Effector memory CD4-positive, alpha-beta T cell (primary cell): Measurements from ENCODE around the gene RPS6KL1.

Experiments
- DNase-seq, 3 donors: peaks; one replicate each; pipeline ENCODE4 v3.0.0-alpha.2; 2020
- H3K27ac ChIP-seq: 2 replicates; pipeline ENCODE4 v1.7.0; 2013; ENCODE audit warnings: mild to moderate bottlenecking, low read length, moderate library complexity; ENCODE audit not compliant: insufficient read depth, poor library complexity, severe bottlenecking
- H3K27me3 ChIP-seq: replicated peaks from 2 replicates; pipeline ENCODE4 v1.7.0; 2013; ENCODE audit warnings: mild to moderate bottlenecking, low read length; ENCODE audit not compliant: insufficient read depth, control insufficient read depth, poor library complexity, severe bottlenecking
- H3K36me3 ChIP-seq: 2 replicates; pipeline ENCODE4 v1.7.0; 2013; ENCODE audit warnings: mild to moderate bottlenecking, low read length, moderate library complexity; ENCODE audit not compliant: control insufficient read depth, insufficient read depth
- H3K4me1 ChIP-seq: 2 replicates; pipeline ENCODE4 v1.7.0; 2013; ENCODE audit warnings: low read length, mild to moderate bottlenecking; ENCODE audit not compliant: control insufficient read depth, insufficient read depth, poor library complexity, severe bottlenecking
- H3K4me3 ChIP-seq: 2 replicates; pipeline ENCODE4 v1.7.0; 2013; ENCODE audit warnings: low read length, low read depth, mild to moderate bottlenecking; ENCODE audit not compliant: insufficient read depth, poor library complexity, severe bottlenecking
- H3K9me3 ChIP-seq: 2 replicates; pipeline ENCODE4 v1.7.0; 2013; ENCODE audit warnings: mild to moderate bottlenecking, low read length, moderate library complexity; ENCODE audit not compliant: control insufficient read depth

RPS6KL1 gene

GRCh38 chr14:74921987-74922751 lies 891 bp downstream of the RPS6KL1 start:
- no peaks in the 10 kb centered on the region for H3K9me3 ChIP-seq
- no peak overlapping the region for H3K27ac ChIP-seq
- peak overlapping the region; percentile 56 for H3K4me3 ChIP-seq

GRCh38 chr14:74921053-74921620 lies 1.9 kb downstream of the RPS6KL1 start:
- Histone ChIP-seq H3K9me3 (no peaks in the 10 kb centered on the region), H3K27me3 (no peaks in the 10 kb centered on the region), H3K4me3 (no peak overlapping the region), H3K27ac (no peak overlapping the region), H3K36me3 (no peaks in the 10 kb centered on the region), H3K4me1 (no peaks in the 10 kb centered on the region)
- no peak for DNase-seq

More at GRCh38 chr14:74921987-74922751, 891 bp downstream of the RPS6KL1 start:
- Histone ChIP-seq H3K27me3 (no peaks in the 10 kb centered on the region), H3K4me1 (no peaks in the 10 kb centered on the region), H3K36me3 (no peaks in the 10 kb centered on the region)
- no peak for DNase-seq

DNA sequence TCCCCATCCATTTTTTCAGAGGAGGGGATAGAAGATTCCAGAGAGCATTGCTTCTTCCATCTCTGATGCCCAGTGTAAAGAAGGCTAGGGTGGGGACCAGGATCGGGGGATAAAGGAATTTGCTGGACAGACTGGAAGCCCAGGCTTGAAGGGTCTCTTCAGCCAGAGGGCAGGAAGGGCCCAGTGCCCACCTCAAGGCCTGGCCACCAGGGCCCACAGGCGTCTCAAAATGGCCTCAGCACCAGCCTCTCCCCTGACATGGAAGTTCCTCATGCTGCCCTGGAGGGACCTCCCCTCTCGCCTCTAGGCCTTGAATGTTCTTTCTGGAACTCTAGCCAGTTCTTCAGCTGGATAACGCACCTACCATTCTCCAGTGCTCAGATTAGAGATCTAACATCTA lies 2.8 kb downstream of the RPS6KL1 start:
- Histone ChIP-seq H3K27me3 (no peaks in the 10 kb centered on the region), H3K27ac (no peak overlapping the region), H3K9me3 (no peaks in the 10 kb centered on the region), H3K4me1 (no peaks in the 10 kb centered on the region), H3K36me3 (no peaks in the 10 kb centered on the region), H3K4me3 (no peak overlapping the region)
- no peak for DNase-seq

DNA sequence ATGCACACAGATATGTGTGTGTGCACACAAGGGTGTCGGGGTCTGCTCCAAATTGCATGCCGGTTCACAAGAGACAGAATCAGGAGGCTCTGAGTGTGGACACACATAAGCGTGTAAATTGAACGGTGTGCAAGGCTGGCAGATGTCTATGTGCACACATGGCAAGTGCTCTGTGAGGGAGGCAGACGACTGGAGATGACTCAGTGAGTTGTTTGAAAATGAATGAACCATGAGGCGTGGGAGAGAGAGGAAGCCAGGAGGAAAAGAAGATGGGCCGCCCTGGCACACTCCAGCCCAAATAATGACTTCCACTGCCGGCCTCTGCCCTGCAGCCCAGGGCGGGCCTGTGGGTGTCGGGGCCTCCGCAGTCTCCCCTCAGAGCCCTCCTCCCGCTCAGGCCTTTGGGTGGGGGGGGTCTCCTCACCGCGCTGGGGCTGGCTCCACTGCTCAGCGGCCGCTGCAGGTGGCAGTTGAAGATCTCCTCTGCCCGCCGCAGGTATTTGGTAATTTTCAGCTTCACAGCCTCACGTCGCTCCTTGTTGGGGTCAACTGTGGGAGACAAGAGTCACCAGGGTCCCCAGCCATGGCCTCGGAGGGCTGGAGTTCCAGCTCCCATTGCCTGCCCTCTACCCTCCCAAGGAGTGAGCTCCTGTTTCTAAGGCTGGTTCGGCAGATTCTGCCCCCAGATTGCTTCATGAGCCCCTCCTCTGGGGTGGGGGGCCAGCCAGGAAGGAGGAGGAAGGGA lies 3.5 kb downstream of the RPS6KL1 start:
- Histone ChIP-seq H3K9me3 (no peaks in the 10 kb centered on the region), H3K36me3 (no peaks in the 10 kb centered on the region), H3K27ac (no peak overlapping the region), H3K4me1 (no peaks in the 10 kb centered on the region), H3K27me3 (no peaks in the 10 kb centered on the region), H3K4me3 (no peak overlapping the region)
- DNase-seq, result no peak

GRCh38 chr14:74918380-74918779 lies 4.7 kb downstream of the RPS6KL1 start:
- Histone ChIP-seq H3K9me3 (no peaks in the 10 kb centered on the region), H3K36me3 (no peaks in the 10 kb centered on the region), H3K27ac (no peak overlapping the region), H3K27me3 (no peaks in the 10 kb centered on the region), H3K4me1 (no peaks in the 10 kb centered on the region), H3K4me3 (no peak overlapping the region)
- DNase-seq, result no peak

GRCh38 chr14:74917646-74918081 lies 5.4 kb downstream of the RPS6KL1 start:
- no peak overlapping the region for H3K27ac ChIP-seq
- H3K36me3 ChIP-seq, result no peaks in the 10 kb centered on the region
- no peaks in the 10 kb centered on the region for H3K9me3 ChIP-seq
- no peak for DNase-seq
- H3K4me1 ChIP-seq, result no peaks in the 10 kb centered on the region
- no peaks in the 10 kb centered on the region for H3K27me3 ChIP-seq
- no peak overlapping the region for H3K4me3 ChIP-seq

DNA sequence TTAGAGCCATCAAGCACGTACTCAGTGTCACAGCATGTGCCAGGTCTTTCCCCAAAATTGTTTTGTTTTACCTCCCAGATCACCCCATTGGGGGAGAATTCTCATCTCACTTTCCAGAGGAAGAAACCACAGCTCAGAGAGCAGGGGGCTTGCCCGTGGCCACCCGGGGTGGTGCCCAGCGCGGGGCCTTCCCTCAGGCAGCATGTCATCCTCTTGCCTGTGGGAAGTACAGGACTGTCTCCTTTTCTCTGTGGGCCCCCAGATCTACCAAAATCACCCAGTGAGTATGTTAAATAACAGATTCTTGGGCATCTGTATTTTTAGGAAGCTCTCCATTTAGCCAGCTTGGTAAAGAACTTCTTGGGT lies 5.9 kb downstream of the RPS6KL1 start:
- Histone ChIP-seq H3K36me3 (no peaks in the 10 kb centered on the region), H3K27ac (no peak overlapping the region), H3K27me3 (no peaks in the 10 kb centered on the region), H3K4me3 (no peak overlapping the region), H3K9me3 (no peaks in the 10 kb centered on the region), H3K4me1 (no peaks in the 10 kb centered on the region)
- DNase-seq, result no peak

GRCh38 chr14:74915826-74916225 lies 7.2 kb downstream of the RPS6KL1 start:
- no peaks in the 10 kb centered on the region for H3K4me1 ChIP-seq
- no peak for DNase-seq
- no peak overlapping the region for H3K27ac ChIP-seq
- H3K36me3 ChIP-seq, result no peaks in the 10 kb centered on the region
- no peaks in the 10 kb centered on the region for H3K9me3 ChIP-seq
- no peaks in the 10 kb centered on the region for H3K27me3 ChIP-seq
- no peak overlapping the region for H3K4me3 ChIP-seq

- no peak overlapping the region for H3K27ac ChIP-seq
- no peaks in the 10 kb centered on the region for H3K36me3 ChIP-seq
- H3K27me3 ChIP-seq, result no peaks in the 10 kb centered on the region
- H3K4me3 ChIP-seq, result no peak overlapping the region
- no peak for DNase-seq
- no peaks in the 10 kb centered on the region for H3K9me3 ChIP-seq
- H3K4me1 ChIP-seq, result no peaks in the 10 kb centered on the region
Measured at GRCh38 chr14:74915426-74915825, 7.6 kb downstream of the RPS6KL1 start.

DNA sequence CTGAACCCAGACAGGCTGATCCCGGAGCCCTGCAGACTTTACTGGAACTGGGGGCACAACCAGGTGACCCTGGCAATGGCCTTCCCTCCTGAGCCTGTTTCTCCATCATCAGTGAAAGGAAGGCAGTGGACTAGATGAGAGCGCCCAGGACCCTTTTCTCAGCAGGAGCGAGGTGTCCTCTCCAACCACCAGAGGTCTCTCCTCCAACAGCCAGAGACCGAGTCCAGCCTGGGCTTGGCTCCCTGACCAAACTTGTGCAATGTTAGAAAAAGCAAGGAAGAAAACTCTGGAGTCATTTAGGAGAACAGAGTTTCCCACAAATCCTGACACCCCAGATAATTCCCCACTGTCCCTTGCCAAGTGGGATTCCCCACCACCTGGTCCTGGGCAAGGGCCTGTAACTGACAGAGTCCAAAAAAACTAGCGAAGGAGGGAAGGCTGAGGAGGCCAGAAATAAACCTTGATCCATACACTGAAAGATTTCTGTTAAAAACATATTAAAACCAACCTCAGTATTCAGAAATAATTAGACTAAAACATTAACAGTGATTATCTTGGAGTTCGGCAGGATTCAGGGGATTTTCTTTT lies 9.0 kb downstream of the RPS6KL1 start:
- Histone ChIP-seq H3K4me1 (no peaks in the 10 kb centered on the region), H3K9me3 (no peaks in the 10 kb centered on the region), H3K27ac (no peak overlapping the region), H3K4me3 (no peak overlapping the region), H3K36me3 (no peaks in the 10 kb centered on the region), H3K27me3 (no peaks in the 10 kb centered on the region)
- DNase-seq, result no peak
